NOMO-1 treated with dmso at 0.1 percent for 144 hours (cell line): ENCODE data around the gene CTSA.
"Not testable (repeated sequence)": the region's sequence is repeated elsewhere in the genome, so short reads cannot be mapped to it uniquely, and the experiment has no call there.

Experiments
- DNase-seq: peaks from one replicate; lab custom pipeline; 2025; ENCODE audit not compliant: unreplicated experiment; lab: John Stamatoyannopoulos, UW

Gene CTSA

GRCh38 chr20:45892828-45893500 is 1.8 kb downstream of the CTSA start:
- no peak for DNase-seq

- no peak for DNase-seq
These were observed 2.7 kb downstream of the CTSA start for GRCh38 chr20:45893831-45894230.

GRCh38 chr20:45894797-45895196 is 3.7 kb downstream of the CTSA start:
- no peak for DNase-seq

- DNase-seq = no peak
These were observed 5.6 kb downstream of the CTSA start for GRCh38 chr20:45896641-45897161.

GRCh38 chr20:45897289-45897688 is 6.2 kb downstream of the CTSA start:
- no peak for DNase-seq

GRCh38 chr20:45897692-45898091 is 6.6 kb downstream of the CTSA start:
- no peak for DNase-seq

- DNase-seq = no peak
These were observed 7.2 kb downstream of the CTSA start for GRCh38 chr20:45898285-45898684.

- DNase-seq = no peak
These were observed 8.1 kb downstream of the CTSA start for GRCh38 chr20:45899046-45899835.

GRCh38 chr20:45901332-45901731 is 10.2 kb downstream of the CTSA start:
- not testable (repeated sequence) for DNase-seq

GRCh38 chr20:45902199-45902701 is 11.1 kb downstream of the CTSA start:
- no peak for DNase-seq

- DNase-seq = no peak
These were observed 13.7 kb downstream of the CTSA start for GRCh38 chr20:45904583-45905504.

- DNase-seq = no peak
These were observed 14.5 kb downstream of the CTSA start for GRCh38 chr20:45905505-45906079.

- no peak for DNase-seq
These were observed 16.2 kb downstream of the CTSA start for GRCh38 chr20:45907219-45907948.

GRCh38 chr20:45908084-45908483 is 16.9 kb downstream of the CTSA start:
- no peak for DNase-seq

- no peak for DNase-seq
These were observed 18.2 kb downstream of the CTSA start for GRCh38 chr20:45909336-45909808.

GRCh38 chr20:45909817-45910669 is 18.9 kb downstream of the CTSA start:
- DNase-seq = peak; percentile 13

- DNase-seq = peak; percentile 99
These were observed 19.7 kb downstream of the CTSA start for GRCh38 chr20:45910670-45911485.
